HPDE6-E6E7 (cell line): Measurements from ENCODE around the gene ATP7B.
"Not testable (repeated sequence)": the region's sequence is repeated elsewhere in the genome, so short reads cannot be mapped to it uniquely, and the experiment has no call there.

ENCODE experiments used
- DNase-seq: peaks from one replicate; pipeline ENCODE4 v3.0.0; 2011; ENCODE audit warnings: missing footprints; ENCODE audit errors: extremely low spot score

ATP7B gene

GRCh38 chr13:52010890-52011631, at the start of gene ATP7B:
Gene ATP7B, minus strand, starts transcription at chr13:52011450. Its CDS starts 113 bp downstream, at chr13:52011337.
- DNase-seq: no peak

DNA sequence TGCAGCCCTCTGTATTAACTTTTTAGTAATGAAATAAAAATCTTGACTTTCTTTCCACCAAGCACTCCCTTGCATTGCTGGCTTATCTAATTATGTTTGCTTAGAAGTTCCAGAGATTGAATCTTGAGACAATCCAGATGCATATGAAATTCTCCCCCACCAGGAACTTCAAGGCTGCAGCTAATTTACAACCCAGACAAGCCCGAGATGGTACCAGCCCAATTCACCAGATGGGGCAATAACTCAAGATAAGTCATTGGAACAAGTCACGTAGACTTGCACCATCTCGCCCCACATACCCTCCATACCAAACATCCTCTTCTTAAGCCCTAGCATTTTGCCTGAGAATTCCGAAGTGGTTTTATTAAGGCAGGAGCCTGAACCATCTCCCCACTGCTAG, 42.2 kb upstream of the ATP7B start:
- no peak for DNase-seq

- DNase-seq: no peak
These were observed 40.1 kb upstream of the ATP7B start for GRCh38 chr13:52051400-52051799.

DNA sequence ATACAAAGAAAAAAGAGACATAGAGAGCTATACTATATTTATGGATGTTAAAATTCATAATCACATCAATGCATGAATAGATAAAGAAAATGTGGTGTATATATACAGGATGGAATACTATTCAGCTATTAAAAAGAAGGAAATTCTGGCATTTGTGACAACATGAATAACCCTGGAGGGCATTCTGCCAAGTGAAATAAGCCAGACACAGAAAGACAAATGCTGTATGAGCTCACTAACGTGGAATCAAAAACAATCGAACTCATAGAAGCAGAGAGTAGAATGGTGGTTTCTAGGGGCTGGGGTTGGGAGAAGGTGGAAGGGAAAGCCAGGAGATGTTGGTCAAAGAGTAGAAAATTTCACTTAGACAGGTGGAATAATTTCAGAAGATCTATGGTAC, 37.3 kb upstream of the ATP7B start:
- DNase-seq: no peak

- DNase-seq: no peak
These were observed 36.2 kb upstream of the ATP7B start for GRCh38 chr13:52047463-52047862.

DNA sequence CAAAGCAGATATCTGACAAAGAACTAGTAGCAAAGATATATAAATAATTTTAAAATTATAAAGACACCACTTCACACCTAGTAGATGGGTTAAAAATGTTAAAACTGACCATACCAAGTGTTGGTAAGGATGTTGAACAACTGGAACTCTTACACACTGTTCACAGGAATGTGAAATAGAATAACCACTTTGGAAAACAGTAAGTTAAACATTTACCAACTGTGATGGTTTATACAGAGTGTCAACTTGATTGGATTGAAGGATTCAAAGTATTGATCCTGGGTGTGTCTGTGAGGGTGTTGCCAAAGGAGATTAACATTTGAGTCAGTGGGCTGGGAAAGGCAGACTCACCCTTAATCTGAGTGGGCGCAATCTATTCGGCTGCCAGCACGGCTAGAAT, 32.4 kb upstream of the ATP7B start:
- DNase-seq: no peak

GRCh38 chr13:52036037-52036436, 24.8 kb upstream of the ATP7B start:
- no peak for DNase-seq

- DNase-seq: no peak
These were observed 23.5 kb upstream of the ATP7B start for GRCh38 chr13:52034616-52035226.

DNA sequence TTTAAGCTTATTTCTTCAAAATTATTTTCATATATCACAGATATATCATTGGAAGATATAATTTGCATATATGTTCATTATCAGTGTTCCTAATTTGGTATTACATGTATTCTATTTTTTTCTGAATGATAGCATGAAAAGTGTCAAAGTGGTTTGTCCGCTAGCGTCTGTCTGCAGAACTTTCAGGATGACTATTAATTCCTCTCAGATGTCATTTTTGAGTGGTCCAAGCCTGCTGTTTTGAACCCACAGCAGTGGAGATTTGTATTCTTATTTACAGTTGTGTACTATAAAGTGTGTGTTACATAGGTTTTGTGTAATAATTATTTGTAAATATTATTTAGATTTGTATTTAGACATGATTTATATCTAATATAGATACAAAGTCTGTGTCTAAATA, 21.8 kb upstream of the ATP7B start:
- no peak for DNase-seq

DNA sequence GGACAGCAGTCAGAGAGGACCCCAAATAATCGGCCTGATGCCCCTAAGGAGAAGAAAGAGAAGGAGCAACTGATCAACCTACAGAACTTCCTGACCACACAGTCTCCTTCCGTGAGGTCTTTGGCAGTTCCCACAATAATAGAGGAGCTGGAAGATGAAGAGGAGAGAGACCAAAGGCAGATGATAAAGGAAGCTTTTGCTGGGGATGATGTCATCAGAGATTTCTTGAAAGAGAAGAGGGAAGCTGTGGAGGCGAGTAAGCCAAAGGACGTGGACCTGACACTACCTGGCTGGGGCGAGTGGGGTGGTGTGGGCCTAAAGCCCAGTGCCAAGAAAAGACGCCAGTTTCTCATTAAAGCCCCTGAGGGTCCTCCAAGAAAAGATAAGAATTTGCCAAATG, 19.2 kb upstream of the ATP7B start:
- DNase-seq: not testable (repeated sequence)

DNA sequence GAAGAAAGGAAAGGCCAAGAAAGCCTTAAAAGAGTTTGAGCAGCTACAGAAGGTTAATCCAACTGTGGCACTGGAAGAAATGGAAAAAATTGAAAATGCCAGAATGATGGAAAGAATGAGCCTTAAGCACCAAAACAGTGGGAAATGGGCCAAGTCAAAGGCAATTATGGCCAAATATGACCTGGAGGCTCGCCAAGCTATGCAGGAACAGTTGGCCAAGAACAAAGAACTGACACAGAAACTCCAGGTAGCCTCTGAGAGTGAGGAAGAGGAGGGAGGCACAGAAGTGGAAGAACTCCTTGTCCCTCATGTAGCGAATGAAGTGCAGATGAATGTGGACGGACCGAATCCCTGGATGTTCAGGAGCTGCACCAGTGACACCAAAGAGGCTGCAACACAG, 18.3 kb upstream of the ATP7B start:
- no peak for DNase-seq

- DNase-seq: no peak
These were observed 16.6 kb upstream of the ATP7B start for GRCh38 chr13:52027832-52028231.

- DNase-seq: no peak
These were observed 15.0 kb upstream of the ATP7B start for GRCh38 chr13:52026246-52026626.

GRCh38 chr13:52025475-52026245, 14.4 kb upstream of the ATP7B start:
- DNase-seq: no peak

- no peak for DNase-seq
These were observed 13.2 kb upstream of the ATP7B start, which contains the start of gene UTP14C for GRCh38 chr13:52024481-52024880. Gene UTP14C, plus strand, starts transcription at chr13:52024691. Its CDS starts 4,114 bp downstream, at chr13:52028805.

DNA sequence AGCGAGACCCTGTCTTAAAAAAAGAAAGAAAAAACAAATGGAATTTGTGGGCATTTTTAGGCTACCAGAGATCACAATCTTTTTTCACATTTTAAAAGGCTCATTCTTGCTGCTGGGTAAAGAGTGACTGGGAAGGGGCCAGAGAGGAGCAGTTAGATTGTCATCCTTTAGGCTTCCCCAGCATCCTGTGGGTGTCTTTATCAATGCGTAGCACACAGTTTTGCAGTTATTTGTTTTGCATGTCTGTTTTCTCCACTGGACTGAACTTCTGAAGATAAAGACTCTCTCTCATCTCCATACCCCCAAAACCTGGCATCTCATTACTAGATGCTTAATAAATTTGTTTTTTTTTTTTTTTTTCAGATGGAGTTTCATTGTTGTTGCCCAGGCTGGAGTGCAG, 11.1 kb upstream of the ATP7B start:
- DNase-seq: no peak

DNA sequence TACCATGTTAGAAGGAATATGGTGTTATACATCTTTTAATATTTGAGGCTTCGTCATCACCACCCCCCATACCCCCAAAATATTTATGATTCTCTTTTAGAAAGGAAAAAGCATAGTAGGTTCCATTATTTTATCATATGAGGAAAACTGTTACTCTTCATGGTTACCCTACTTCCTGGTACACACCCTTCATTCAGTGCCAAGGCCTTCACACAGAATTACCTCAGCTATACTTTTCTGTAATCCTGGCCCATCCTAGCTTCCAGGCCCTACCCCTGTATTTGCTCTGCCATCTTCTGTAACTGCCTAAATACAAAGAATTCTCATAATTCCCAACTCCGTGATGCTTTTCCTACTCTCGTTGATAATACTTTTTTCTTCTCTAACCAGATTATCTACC, 8.9 kb upstream of the ATP7B start:
- DNase-seq: no peak

DNA sequence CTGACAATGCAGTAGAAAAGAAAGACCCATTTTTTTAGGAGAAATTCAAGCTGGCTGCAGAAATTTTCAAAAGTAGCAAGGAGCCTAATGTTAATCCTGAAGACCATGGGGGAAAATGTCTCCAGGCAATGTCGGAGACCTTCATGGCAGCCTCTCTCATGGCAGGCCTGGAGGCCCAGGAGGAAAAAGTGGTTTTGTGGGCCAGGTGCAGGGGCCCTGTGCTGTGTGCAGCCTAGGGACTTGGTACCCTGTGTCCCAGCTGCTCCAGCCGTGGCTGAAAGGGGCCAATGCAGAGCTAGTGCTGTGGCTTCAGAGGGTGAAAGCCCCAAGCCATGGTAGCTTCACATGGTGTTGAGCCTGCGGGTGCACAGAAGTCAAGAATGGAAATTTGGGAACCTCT, 5.0 kb upstream of the ATP7B start:
- DNase-seq: no peak

DNA sequence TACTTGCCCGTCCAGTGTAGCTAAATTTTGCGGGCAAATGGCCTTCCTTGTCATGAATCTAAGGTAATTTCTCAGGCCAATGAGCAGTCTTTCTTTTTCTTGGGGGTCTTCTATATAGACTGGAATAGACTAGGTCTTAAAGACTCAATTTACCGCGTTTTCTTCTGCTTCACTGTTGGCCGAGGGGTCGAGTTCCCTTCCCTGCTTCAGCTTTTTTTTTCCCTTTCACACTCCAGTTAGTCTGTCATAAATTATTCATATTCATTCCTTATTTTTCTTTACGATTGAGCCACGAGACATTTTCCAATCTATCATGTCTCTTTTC, 1.2 kb upstream of the ATP7B start:
- DNase-seq: no peak

DNA sequence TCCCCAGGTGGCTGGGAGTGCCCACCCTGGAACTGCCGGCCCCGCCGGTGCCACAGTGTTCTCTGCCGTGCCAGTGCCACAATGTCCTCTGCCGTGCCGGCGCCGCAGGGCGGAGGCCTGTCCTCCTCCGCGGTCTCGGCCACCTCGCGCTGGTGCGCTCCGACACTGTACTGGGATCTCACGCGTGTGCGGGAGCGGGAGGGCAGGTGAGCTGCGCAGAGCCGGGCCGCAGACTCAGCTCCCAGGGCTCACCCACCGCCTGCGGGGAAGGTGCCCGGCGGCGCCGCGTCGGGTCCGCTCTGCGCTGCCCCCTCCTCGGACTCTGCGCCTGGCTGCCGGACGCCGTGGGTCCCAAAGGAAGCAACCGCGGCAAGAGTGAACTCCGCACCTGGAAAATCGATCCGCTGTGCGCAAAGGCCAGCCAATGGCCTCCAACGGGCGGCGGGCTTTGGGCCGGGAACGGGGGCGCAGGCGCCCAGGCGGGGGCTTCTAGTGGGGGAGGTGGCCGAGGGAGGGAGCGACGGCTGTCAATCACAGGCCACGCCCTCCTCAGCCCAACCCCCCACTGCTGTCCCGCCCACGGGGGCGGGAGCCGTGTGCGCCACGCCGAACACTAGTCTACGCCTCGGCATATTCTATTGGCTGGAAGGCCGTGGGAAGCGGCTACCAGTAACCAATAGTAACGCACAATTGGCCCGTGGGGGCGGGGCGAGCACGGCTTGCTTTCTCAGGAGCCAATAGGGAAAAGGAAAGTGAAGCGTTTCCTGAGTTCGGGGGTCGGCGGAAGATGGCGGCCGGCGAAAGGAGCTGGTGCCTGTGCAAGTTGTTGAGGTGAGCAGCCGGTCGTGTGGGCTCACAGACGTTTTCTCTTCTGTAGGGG, 622 bp upstream of the ATP7B start, which contains the start of gene ALG11:
Gene ALG11 (plus strand): TSS at position 767 of the 880 bp plus-strand sequence. CDS start 21 bp downstream, at position 788.
- peak; percentile 68 for DNase-seq

DNA sequence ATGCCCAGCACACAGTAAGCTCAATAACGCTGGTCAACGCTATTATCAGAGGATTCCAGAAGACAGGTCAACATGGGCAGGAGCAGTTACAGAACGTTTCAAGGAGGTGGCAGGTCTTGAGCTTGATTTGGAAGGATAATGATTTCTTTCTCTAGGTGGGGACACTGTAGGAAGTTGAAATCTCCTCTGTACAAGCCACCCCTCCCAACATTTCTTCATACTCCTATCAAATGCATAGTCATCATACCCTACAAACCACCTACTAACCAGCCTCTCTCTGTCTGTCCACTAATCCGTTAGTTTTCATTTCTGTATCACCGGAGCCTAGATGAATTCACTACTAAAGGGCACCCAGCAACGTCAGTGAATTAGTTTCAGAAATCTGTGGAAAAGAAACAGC, 1.3 kb downstream of the ATP7B start:
- no peak for DNase-seq
